HepG2 (cell line): Measurements from ENCODE around the gene ERC1. TPM values are rescaled to one million over a fixed set of nuclear protein-coding genes. Genes with fewer than 3 reads are reported as not detected.

Experiments
- ATAC-seq: fragments of 200-7000 bp; cut with Tn5 transposase; 3 replicates; pipeline ENCODE4 v1.9.1; 2020; ENCODE audit warnings: mild to moderate bottlenecking, moderate library complexity
- BruUV-seq: library from RNA; stranded (reverse); fragments of 400-500 nt; replicated peaks from 2 replicates; lab custom pipeline; 2021; lab: Mats Ljungman, UMichigan
- CTCF ChIA-PET: fragments of 300-600 bp; formaldehyde crosslinking; extraction: SDS; loops from one replicate; lab custom pipeline; 2021; ENCODE audit warnings: low total read pairs, inconsistent platforms, low intra/inter-chr PET ratio; lab: Yijun Ruan, JAX
- POLR2A ChIA-PET: fragments of 350-600 bp; sonication (Branson Sonifier 250); formaldehyde crosslinking; loops from one replicate; lab custom pipeline; 2020; ENCODE audit warnings: antibody characterized with exemption, inconsistent platforms; lab: Yijun Ruan, JAX
- DNase-seq: peaks from one replicate; pipeline ENCODE4 v3.0.0-alpha.2; 2015; ENCODE audit warnings: low spot score
- FAIRE-seq: peaks from 3 replicates; lab custom pipeline; 2011; peaks lifted over from hg19 to GRCh38; lab: Jason Lieb, UNC
- H2AFZ ChIP-seq: one replicate; pipeline ENCODE4 v1.6.1; 2011; ENCODE audit warnings: low read length, inconsistent platforms
- H3K27ac ChIP-seq: fragments of 300-600 bp; 3 replicates; pipeline ENCODE4 v1.8.0; 2011; ENCODE audit warnings: mixed run types, mild to moderate bottlenecking, mixed read lengths, low read length, inconsistent platforms; ENCODE audit not compliant: insufficient read depth; ENCODE audit errors: extremely low read length
- H3K27me3 ChIP-seq, 2 experiments: fragments of 200-600 bp in 1 of 2; 2 replicates in 1 of 2; 3 replicates in 1 of 2; pipeline versions ENCODE4 v1.6.0 to v1.8.0; 2011; ENCODE audit warnings: low read length in 2 of 2, mild to moderate bottlenecking in 2 of 2, moderate library complexity in 2 of 2, inconsistent platforms in 1 of 2; ENCODE audit not compliant: insufficient read depth in 2 of 2, control insufficient read depth in 1 of 2
- H3K36me3 ChIP-seq, 2 experiments: fragments of 200-600 bp in 1 of 2; replicated peaks in 1 of 2; 2 replicates in 1 of 2; 3 replicates in 1 of 2; pipeline versions ENCODE4 v1.5.1 to v1.8.0; 2011; ENCODE audit warnings: low read length in 2 of 2, inconsistent platforms in 1 of 2; ENCODE audit not compliant: insufficient read depth in 2 of 2, control insufficient read depth in 1 of 2
- H3K4me1 ChIP-seq: 2 replicates; pipeline ENCODE4 v1.5.1; 2012; ENCODE audit warnings: low read length, inconsistent platforms; ENCODE audit not compliant: insufficient read depth
- H3K4me2 ChIP-seq: 2 replicates; pipeline ENCODE4 v1.6.0; 2011; ENCODE audit warnings: low read depth, low read length, inconsistent platforms
- H3K4me3 ChIP-seq, 3 experiments: fragments of 200-600 bp in 1 of 3; sonication (generic), shearing (Covaris generic) in 1 of 3; replicated peaks in 1 of 3; 2 replicates each; pipeline ENCODE4 v1.5.1; 2011 to 2016; ENCODE audit warnings: low read length in 3 of 3, inconsistent platforms in 2 of 3, low read depth in 2 of 3, mild to moderate bottlenecking in 2 of 3, control low read depth in 1 of 3, mixed read lengths in 1 of 3; ENCODE audit not compliant: insufficient read depth in 1 of 3
- H3K79me2 ChIP-seq: one replicate; pipeline ENCODE4 v1.6.1; 2011; ENCODE audit warnings: low read length, inconsistent platforms; ENCODE audit not compliant: insufficient read depth
- H3K9ac ChIP-seq: 2 replicates; pipeline ENCODE4 v1.6.0; 2011; ENCODE audit warnings: mild to moderate bottlenecking, low read depth, low read length, inconsistent platforms; ENCODE audit not compliant: insufficient read depth
- H3K9me3 ChIP-seq: 2 replicates; pipeline ENCODE4 v1.5.1; 2012; ENCODE audit warnings: mild to moderate bottlenecking, low read length
- H4K20me1 ChIP-seq: 2 replicates; pipeline ENCODE4 v1.6.0; 2011; ENCODE audit warnings: inconsistent platforms, mild to moderate bottlenecking, low read length, moderate library complexity; ENCODE audit not compliant: insufficient read depth
- ATAD3A ChIP-seq: sonication (generic); formaldehyde crosslinking; IDR thresholded peaks from 2 replicates; pipeline ENCODE4 v1.4.0; 2020; ENCODE audit warnings: missing genetic modification reagents
- CEBPG ChIP-seq: IDR thresholded peaks from 2 replicates; pipeline ENCODE4 v1.6.1; 2016
- DR1 ChIP-seq: sonication (generic); formaldehyde crosslinking; IDR thresholded peaks from 2 replicates; pipeline ENCODE4 v1.8.0; 2021; ENCODE audit warnings: mild to moderate bottlenecking, missing genetic modification reagents, inconsistent platforms
- FOXK2 ChIP-seq: fragments of 450-650 bp; IDR thresholded peaks from 2 replicates; pipeline ENCODE4 v1.6.1; 2016
- FOXO1 ChIP-seq: sonication (generic); formaldehyde crosslinking; IDR thresholded peaks from 2 replicates; pipeline ENCODE4 v1.4.0; 2020; ENCODE audit warnings: missing genetic modification reagents
- IKZF1 ChIP-seq: fragments of 450-650 bp; IDR thresholded peaks from 2 replicates; pipeline ENCODE4 v1.7.1; 2016
- TSC22D2 ChIP-seq: sonication (generic); formaldehyde crosslinking; IDR thresholded peaks from 2 replicates; pipeline ENCODE4 v1.5.1; 2020; ENCODE audit warnings: missing genetic modification reagents, mild to moderate bottlenecking, borderline replicate concordance
- ZBTB1 ChIP-seq: sonication (generic); formaldehyde crosslinking; IDR thresholded peaks from 2 replicates; pipeline ENCODE4 v1.4.0; 2020; ENCODE audit warnings: missing genetic modification reagents, borderline replicate concordance
- ZFAT ChIP-seq: sonication (generic); formaldehyde crosslinking; conservative IDR thresholded peaks from 2 replicates; pipeline ENCODE4 v1.8.1; 2023; ENCODE audit warnings: missing genetic modification reagents, inconsistent platforms
- ZNF274 ChIP-seq: sonication (generic); formaldehyde crosslinking; IDR thresholded peaks from 2 replicates; pipeline ENCODE4 v1.5.1; 2020; ENCODE audit warnings: mild to moderate bottlenecking, missing genetic modification reagents
- ZNF570 ChIP-seq: sonication (generic); formaldehyde crosslinking; IDR thresholded peaks from 2 replicates; pipeline ENCODE4 v1.4.0; 2020; ENCODE audit warnings: mild to moderate bottlenecking, missing genetic modification reagents, borderline replicate concordance
- ZNF616 ChIP-seq: sonication (generic); formaldehyde crosslinking; IDR thresholded peaks from 2 replicates; pipeline ENCODE4 v1.5.0; 2020; ENCODE audit warnings: low read depth, mild to moderate bottlenecking, missing genetic modification reagents
- ZNF678 ChIP-seq: sonication (generic); formaldehyde crosslinking; IDR thresholded peaks from 2 replicates; pipeline ENCODE4 v1.4.0; 2020; ENCODE audit warnings: mild to moderate bottlenecking, missing genetic modification reagents
- ZNF713 ChIP-seq: sonication (generic); formaldehyde crosslinking; IDR thresholded peaks from 2 replicates; pipeline ENCODE4 v1.4.0; 2020; ENCODE audit warnings: mild to moderate bottlenecking, missing genetic modification reagents
- ZNF781 ChIP-seq: sonication (generic); formaldehyde crosslinking; IDR thresholded peaks from 2 replicates; pipeline ENCODE4 v1.5.1; 2020; ENCODE audit warnings: borderline replicate concordance, mild to moderate bottlenecking, missing genetic modification reagents; ENCODE audit errors: not compliant biosample characterization
- ZNF782 ChIP-seq: sonication (generic); formaldehyde crosslinking; IDR thresholded peaks from 2 replicates; pipeline ENCODE4 v1.4.0; 2020; ENCODE audit warnings: missing genetic modification reagents, mild to moderate bottlenecking, borderline replicate concordance
- WGBS: methylation state at CpG from one replicate; pipeline ENCODE4 v1.1.6; 2017; ENCODE audit warnings: low lambda C conversion rate; 5-methylcytosine and 5-hydroxymethylcytosine counted together
- in situ Hi-C: cut with HindIII; loops from 2 replicates; pipeline ENCODE4 v1.10.0; 2017; ENCODE audit warnings: low pct_unique_long_range_greater_than_20kb; ENCODE audit not compliant: extremely low pct_ligation_motif_present
- intact Hi-C: fragments of 100-400 bp; cut with micrococcal nuclease; formaldehyde crosslinking; loops from one replicate; pipeline ENCODE4 v1.10.0; 2022; ENCODE audit not compliant: unreplicated experiment
- polyA plus RNA-seq, 8 experiments: library from polyadenylated mRNA; depleted of rRNA in 3 of 8; stranded (reverse) in 7 of 8; unstranded in 1 of 8; fragments of >200 nt; fragmentation: Illumina TruSeq in 4 of 8; extraction: Trizol in 4 of 8; gene quantifications; 2 replicates each; pipeline versions ENCODE4 v1.2.1 to v1.2.3, GENCODE V29; 2011 to 2016; ENCODE audit warnings: low read depth in 4 of 8, missing spikeins in 1 of 8, mixed read lengths in 1 of 8; ENCODE audit not compliant: insufficient read depth in 1 of 8
- total RNA-seq, 5 experiments: library from RNA; depleted of rRNA; stranded (reverse); fragments of >200 nt; fragmentation: Illumina TruSeq; extraction: Trizol; gene quantifications; 2 replicates each; pipeline ENCODE4 v1.2.3, GENCODE V29; 2016; ENCODE audit warnings: low read depth in 1 of 5

Gene ERC1
- total and polyA plus RNA-seq, 2 of the 13 experiments (the other 11 are each of a cell fraction or from before 2014, with no cell fraction given): 6.1 to 12.4 TPM

- Histone ChIP-seq H3K4me3 (no peak overlapping the region), H3K4me1 (no peaks in the 10 kb centered on the region), H3K27ac (no peak overlapping the region), H3K79me2 (no peaks in the 10 kb centered on the region), H3K9me3 (peaks cover 11% of the 10 kb centered on the region; the same call in 1 of the 2 replicates), H3K36me3 (peaks cover 2 to 9% of the 10 kb centered on the region in 2 experiments; a peak in 4 of 5 replicates), H3K9ac (no peak overlapping the region), H2AFZ (no peak overlapping the region), H3K27me3 (no peaks in the 10 kb centered on the region), H4K20me1 (no peaks in the 10 kb centered on the region), H3K4me2 (no peak overlapping the region)
- in situ Hi-C loops: no loop called here
- intact Hi-C loops: no loop called here
- WGBS: 90% methylated on average over 2 of the region's 2 CpGs
- ChIA-PET CTCF (no interaction called here), POLR2A (no interaction called here)
- BruUV-seq: no TSS peak
- TF ChIP-seq ZFAT (CRISPR knock-in tag) (no peak), ZNF782 (CRISPR knock-in tag) (no peak), FOXK2 (no peak)
- DNase-seq: no peak
- FAIRE-seq: no peak
- no peak for ATAC-seq
These were observed 210.0 kb downstream of the ERC1 start for GRCh38 chr12:1201030-1201429.

DNA sequence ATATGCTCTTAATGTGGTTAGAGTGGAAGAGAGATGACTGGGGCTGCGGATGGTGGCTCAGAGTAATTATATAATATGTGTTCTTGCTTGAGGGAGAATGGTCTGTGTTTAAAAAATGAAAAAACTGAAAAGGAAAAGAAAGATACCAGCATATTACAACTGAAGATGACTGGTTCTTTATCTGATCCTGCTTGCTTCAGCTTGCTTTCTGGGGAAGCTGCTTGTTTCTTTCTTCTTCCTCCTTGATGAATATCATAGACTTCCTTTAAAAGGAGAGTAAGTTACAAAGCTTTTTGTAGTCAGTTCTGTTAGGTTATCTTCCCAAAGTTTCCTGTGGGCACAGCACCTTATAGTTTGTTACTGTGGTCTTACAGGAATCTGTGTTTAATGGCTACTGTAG, 210.9 kb downstream of the ERC1 start:
- POLR2A ChIA-PET: no interaction called here
- intact Hi-C loops: no loop called here
- CTCF ChIA-PET: no interaction called here

More for the DNA sequence above, 210.9 kb downstream of the ERC1 start:
- ATAC-seq: no peak
- H3K4me3 ChIP-seq: no peak overlapping the region
- BruUV-seq: no TSS peak
- TF ChIP-seq IKZF1: no peak
- no peak for TF ChIP-seq ZNF570 (CRISPR knock-in tag)
- no peak for TF ChIP-seq ZNF274
- no peak for TF ChIP-seq FOXO1
- TF ChIP-seq ZFAT (CRISPR knock-in tag): no peak
- no peak for TF ChIP-seq ATAD3A (CRISPR knock-in tag)
- TF ChIP-seq ZNF713: no peak
- no peak for TF ChIP-seq ZNF781 (CRISPR knock-in tag)
- no peak for TF ChIP-seq CEBPG (CRISPR knock-in tag)
- no peak for TF ChIP-seq ZNF678 (CRISPR knock-in tag)
- TF ChIP-seq ZBTB1 (CRISPR knock-in tag): no peak
- TF ChIP-seq DR1 (CRISPR knock-in tag): no peak
- no peak for TF ChIP-seq ZNF616 (CRISPR knock-in tag)
- TF ChIP-seq TSC22D2 (CRISPR knock-in tag): no peak
- H3K36me3 ChIP-seq: peaks cover 0 to 9% of the 10 kb centered on the region in 2 experiments; a peak in 2 of 5 replicates
- no peak overlapping the region for H3K4me2 ChIP-seq
- H3K79me2 ChIP-seq: no peaks in the 10 kb centered on the region
- no peak for FAIRE-seq
- no peaks in the 10 kb centered on the region for H4K20me1 ChIP-seq
- no peak overlapping the region for H3K9ac ChIP-seq
- in situ Hi-C loops: no loop called here
- WGBS: 98% methylated on average over 1 of the region's 1 CpG
- no peaks in the 10 kb centered on the region for H3K27me3 ChIP-seq
- H3K9me3 ChIP-seq: peaks cover 11% of the 10 kb centered on the region; the same call in 1 of the 2 replicates
- H2AFZ ChIP-seq: no peak overlapping the region
- no peaks in the 10 kb centered on the region for H3K4me1 ChIP-seq
- no peak for DNase-seq
- no peak overlapping the region for H3K27ac ChIP-seq
